Epithelial cell of alveolus of lung (primary cell): Measurements from ENCODE around the gene GCGR. TPM values are rescaled to one million over a fixed set of nuclear protein-coding genes. Genes with fewer than 3 reads are reported as not detected.

ENCODE experiments used
- total RNA-seq: library from RNA; depleted of rRNA; stranded (reverse); fragments of >200 nt; gene quantifications from 2 replicates; pipeline ENCODE4 v1.2.1, GENCODE V29; 2015

GCGR gene
- total RNA-seq: not detected in 2 replicates

GRCh38 chr17:81803728-81804558 lies at the start of gene GCGR:
GCGR (plus strand) TSS chr17:81804150; CDS start chr17:81809019, 4,869 bp downstream.

GRCh38 chr17:81833160-81833920 lies 29.4 kb downstream of the GCGR start, which contains the start of gene MCRIP1:
MCRIP1 (minus strand) TSS chr17:81833291; CDS start chr17:81824506, 8,785 bp downstream.

GRCh38 chr17:81834831-81835267 lies 30.9 kb downstream of the GCGR start, which contains the start of gene PPP1R27:
PPP1R27 (minus strand) TSS chr17:81835050; CDS start chr17:81834953, 97 bp downstream.

GRCh38 chr17:81859906-81860755 lies 56.2 kb downstream of the GCGR start, which contains the start of gene P4HB:
P4HB (minus strand) TSS chr17:81860535; CDS start chr17:81860471, 64 bp downstream.

Other genes with a start within 250 kb of the GCGR start
- gene NPLOC4, start 167.0 kb upstream of the GCGR start, total RNA-seq: 45.3 and 71.0 TPM in 2 replicates
- 0.26 and 0.64 TPM in 2 replicates for gene TSPAN10, start 167.0 kb upstream of the GCGR start, total RNA-seq
- 1.4 TPM in 1 of 2 replicates, not detected in the other for gene PDE6G, start 147.6 kb upstream of the GCGR start, total RNA-seq
- 40.5 and 54.7 TPM in 2 replicates for gene OXLD1, start 137.5 kb upstream of the GCGR start, total RNA-seq
- gene CCDC137, start 137.4 kb upstream of the GCGR start, total RNA-seq: 15.6 and 17.5 TPM in 2 replicates
- gene ARL16, start 120.4 kb upstream of the GCGR start, total RNA-seq: 39.3 and 59.9 TPM in 2 replicates
- 72.2 and 89.6 TPM in 2 replicates for gene HGS, start 120.1 kb upstream of the GCGR start, total RNA-seq
- 46.4 and 93.5 TPM in 2 replicates for gene MRPL12, start 100.8 kb upstream of the GCGR start, total RNA-seq
- gene SLC25A10, start 91.9 kb upstream of the GCGR start, total RNA-seq: 15.3 and 22.8 TPM in 2 replicates
- 69.5 and 121 TPM in 2 replicates for gene MCRIP1, start 29.1 kb downstream of the GCGR start, total RNA-seq
- gene PPP1R27, start 30.9 kb downstream of the GCGR start, total RNA-seq: not detected in 2 replicates
- gene P4HB, start 56.4 kb downstream of the GCGR start, total RNA-seq: 1,783 and 2,221 TPM in 2 replicates
- 143 and 305 TPM in 2 replicates for gene ARHGDIA, start 67.2 kb downstream of the GCGR start, total RNA-seq
- 47.7 and 158 TPM in 2 replicates for gene ALYREF, start 87.4 kb downstream of the GCGR start, total RNA-seq
- 147 and 313 TPM in 2 replicates for gene ANAPC11, start 87.6 kb downstream of the GCGR start, total RNA-seq
- 0.26 and 0.48 TPM in 2 replicates for gene NPB, start 98.1 kb downstream of the GCGR start, total RNA-seq
- 19.0 and 74.9 TPM in 2 replicates for gene PCYT2, start 107.2 kb downstream of the GCGR start, total RNA-seq
- gene SIRT7, start 114.0 kb downstream of the GCGR start, total RNA-seq: 11.1 and 20.7 TPM in 2 replicates
- gene MAFG, start 123.6 kb downstream of the GCGR start, total RNA-seq: 12.1 and 15.1 TPM in 2 replicates
- 54.9 and 180 TPM in 2 replicates for gene PYCR1, start 133.2 kb downstream of the GCGR start, total RNA-seq
- not detected in 2 replicates for gene MYADML2, start 143.1 kb downstream of the GCGR start, total RNA-seq
- gene NOTUM, start 157.0 kb downstream of the GCGR start, total RNA-seq: 0.13 and 0.48 TPM in 2 replicates
- gene ASPSCR1, start 173.5 kb downstream of the GCGR start, total RNA-seq: 15.5 and 15.8 TPM in 2 replicates
- gene CENPX, start 218.7 kb downstream of the GCGR start, total RNA-seq: 29.1 and 76.7 TPM in 2 replicates
- 9.8 and 15.6 TPM in 2 replicates for gene LRRC45, start 219.2 kb downstream of the GCGR start, total RNA-seq
- 25.0 and 38.6 TPM in 2 replicates for gene RAC3, start 227.5 kb downstream of the GCGR start, total RNA-seq
- gene DCXR, start 233.5 kb downstream of the GCGR start, total RNA-seq: 79.3 and 86.3 TPM in 2 replicates
- gene RFNG, start 247.7 kb downstream of the GCGR start, total RNA-seq: 46.9 and 63.2 TPM in 2 replicates
- gene GPS1, start 247.7 kb downstream of the GCGR start, total RNA-seq: 116 and 126 TPM in 2 replicates